Stimulated activated CD4-positive, alpha-beta T cell treated with anti-CD3 and anti-CD28 coated beads, TNF-alpha, amount 100 ng/mL, for 4 hours (primary cell): ENCODE data around the gene VKORC1.
A peak's percentile ranks its signal among the peaks of the same experiment; 100 is the strongest.
"Not testable (repeated sequence)": the region's sequence is repeated elsewhere in the genome, so short reads cannot be mapped to it uniquely, and the experiment has no call there.

Source experiments
- DNase-seq, 3 experiments: peaks; one replicate each; pipeline ENCODE4 v3.0.0-alpha.2; 2020; ENCODE audit warnings: low read depth in 3 of 3

The VKORC1 gene

DNA sequence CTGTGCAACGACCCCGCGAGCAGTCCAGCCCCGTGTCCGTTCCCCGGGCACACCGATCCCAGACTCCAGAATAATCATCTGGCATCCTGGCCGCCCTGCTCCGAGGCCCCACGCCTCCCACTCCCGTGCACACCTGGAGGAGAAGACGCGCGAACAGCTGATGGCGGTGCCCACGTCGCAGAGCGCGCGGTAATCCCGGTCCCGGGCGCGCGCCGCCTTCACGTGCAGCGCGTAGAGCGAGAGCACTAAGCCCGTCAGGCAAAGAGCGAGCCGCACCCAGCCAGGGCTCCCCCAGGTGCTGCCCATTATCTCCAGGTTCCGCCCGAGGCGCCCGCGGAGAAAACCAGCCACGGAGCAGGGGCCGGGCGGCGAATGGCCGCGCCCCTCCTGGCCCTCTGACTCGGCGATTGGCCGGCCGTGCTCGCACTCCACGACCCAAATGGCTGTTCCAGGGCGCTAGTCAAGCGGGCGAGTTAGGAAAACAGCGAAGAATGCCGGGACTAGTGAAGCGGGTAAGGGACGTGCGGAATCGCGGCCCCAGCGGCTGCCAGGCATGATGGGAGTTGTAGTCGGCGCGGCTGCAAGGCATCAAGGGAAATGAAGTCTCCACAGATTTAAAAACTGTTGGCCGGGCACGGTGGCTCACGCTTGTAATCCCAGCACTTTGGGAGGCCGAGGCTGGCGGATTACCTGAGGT is at the start of gene VKORC1:
Gene VKORC1, minus strand, starts transcription at position 374 of the 697 bp plus-strand sequence. Its CDS starts 68 bp downstream, at position 306.
- DNase-seq, result peak; percentile 70 to 76 (median 71)

DNA sequence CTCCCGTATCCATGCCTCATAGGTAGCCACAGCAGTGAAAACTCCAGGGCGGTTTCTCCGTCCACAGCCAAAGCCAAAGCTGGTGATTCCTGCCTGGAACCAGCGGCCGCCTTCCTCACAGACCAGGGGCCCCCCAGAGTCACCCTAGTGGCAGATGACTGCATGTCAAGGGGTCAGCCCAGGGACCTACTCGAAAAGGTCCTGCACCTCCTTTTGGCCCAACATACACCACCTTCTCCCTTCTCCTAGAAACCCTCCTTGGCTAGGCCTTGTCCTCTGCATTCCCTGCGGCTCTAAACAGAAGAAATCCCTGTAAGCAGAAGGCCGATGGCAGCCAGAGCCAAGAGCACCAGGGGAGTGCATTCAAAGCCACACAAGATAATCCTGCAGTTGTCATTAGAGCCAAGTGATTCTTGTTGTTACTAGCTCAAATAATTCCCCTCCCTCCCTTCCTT is 49.1 kb upstream of the VKORC1 start:
- no peak for DNase-seq

DNA sequence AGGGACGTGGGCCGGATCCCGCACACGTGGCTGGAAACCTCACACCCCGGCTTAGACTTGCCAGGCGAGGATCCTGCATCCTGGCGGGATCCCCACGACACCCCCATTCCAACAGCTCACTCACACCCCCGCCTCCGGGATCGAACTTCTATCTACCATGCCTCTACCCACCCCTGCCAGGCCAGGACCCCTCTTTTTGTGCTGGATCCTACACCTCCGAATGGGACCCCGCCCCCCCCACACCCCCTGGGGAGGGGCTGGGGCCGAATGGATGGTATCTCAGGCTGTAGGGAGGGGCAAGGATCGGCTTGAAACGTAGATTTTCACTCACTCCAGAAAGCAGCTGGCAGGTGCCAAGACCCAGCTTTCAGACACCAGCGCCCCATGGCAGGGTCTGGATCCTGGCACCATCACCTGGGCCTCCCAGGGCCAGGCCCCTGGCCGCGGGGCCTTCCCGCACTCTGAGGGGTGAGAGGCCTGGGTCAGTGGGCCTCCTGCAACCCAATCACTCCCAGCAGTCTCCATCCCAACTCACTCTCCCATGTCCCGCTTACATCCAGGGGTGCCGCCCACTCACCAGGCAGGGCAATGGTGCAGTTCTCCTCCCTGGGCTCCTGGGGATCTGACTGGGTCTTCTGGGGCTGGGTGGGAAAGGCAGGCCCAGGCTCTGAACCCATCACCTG is 48.6 kb upstream of the VKORC1 start:
- no peak for DNase-seq

DNA sequence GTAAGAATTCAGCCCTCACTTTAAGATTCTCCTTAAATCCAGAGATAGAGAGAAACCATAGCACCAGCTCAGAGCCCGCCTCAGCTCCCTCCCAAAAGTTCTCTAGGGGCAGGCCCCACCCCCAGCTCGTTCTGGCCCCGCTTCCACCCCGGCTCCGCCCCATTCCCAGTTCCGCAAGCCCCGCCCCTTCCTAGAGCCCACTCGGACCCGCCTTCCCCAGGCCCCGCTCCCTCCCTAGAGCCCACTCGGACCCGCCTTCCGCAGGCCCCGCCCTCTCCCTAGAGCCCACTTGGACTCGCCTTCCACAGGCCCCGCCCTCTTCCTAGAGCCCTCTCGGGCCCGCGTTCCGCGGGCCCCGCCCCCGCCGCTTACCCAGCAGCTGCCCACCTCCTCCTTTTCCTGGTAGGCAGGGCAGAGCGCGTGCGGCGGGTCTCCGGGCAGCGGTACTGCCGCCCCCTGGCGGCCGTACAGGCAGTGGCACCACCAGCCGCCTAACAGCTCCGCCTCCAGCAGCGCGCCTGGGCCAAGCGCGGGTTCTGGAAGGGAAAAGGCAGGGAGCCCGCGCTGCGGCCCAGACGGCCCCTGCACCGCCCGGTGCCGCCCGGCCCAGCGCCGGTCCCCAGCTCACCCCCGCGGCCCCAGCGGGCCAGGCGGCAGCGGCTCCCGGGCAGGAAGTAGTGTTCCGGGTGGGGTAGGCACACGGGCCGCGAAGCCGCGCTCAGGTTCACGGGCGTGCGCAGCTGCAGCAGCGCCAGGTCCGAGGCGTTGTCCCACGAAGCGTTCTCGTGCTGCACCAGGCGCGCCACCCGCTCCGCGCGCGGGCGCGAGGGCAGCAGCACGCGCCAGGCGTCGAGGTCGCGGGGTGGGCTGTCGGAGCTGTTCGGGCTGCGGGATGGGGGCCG is 47.8 kb upstream of the VKORC1 start:
- peak; percentile 95 to 98 (median 97) for DNase-seq

DNA sequence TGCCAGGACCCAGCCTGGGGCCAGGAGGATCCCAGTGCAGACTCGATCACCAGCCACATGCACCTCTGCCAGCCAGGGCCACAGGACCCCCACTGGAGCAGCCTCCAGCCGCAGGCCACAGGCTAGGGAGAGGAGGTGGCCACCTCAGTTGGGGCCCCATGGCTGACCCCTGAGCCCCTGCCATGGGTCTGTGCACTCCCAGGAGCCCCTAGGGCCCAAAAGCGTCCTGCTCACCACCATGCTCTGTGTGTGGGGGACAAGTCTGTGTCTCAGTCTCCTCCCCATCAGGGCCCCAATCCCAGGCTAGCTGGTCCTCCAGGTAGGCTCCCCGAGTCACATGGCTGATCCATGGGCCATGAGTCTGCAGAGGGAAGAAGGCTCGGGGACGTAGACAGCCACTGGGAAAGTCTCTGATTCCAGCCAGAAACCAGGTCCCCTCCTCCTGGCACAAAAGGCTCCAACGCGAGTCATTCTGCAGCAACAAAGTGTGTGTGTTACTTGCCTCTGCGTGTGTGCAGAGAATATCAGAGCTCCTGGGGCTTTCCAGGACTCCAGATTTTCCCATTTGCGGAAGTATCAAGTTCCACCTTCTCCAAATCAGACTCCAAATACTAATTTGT is 47.0 kb upstream of the VKORC1 start:
- no peak for DNase-seq

DNA sequence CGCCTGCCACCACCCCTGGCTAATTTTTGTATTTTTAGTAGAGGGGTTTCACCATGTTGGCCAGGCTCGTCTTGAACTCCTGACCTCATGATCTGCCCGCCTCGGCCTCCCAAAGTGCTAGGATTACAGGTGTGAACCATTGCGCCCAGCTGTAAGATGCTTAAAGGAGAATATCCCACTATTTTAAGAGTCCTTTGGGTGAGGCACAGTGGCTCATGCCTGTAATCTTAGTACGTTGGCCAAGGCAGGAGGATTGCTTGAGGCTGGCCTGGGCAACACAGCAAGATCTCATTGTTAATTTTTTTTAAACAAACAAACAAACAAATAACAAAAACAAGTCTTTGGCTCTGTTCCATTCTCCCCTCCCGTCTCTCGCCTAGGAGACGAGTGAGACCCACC is 46.5 kb upstream of the VKORC1 start:
- DNase-seq, result not testable (repeated sequence)

DNA sequence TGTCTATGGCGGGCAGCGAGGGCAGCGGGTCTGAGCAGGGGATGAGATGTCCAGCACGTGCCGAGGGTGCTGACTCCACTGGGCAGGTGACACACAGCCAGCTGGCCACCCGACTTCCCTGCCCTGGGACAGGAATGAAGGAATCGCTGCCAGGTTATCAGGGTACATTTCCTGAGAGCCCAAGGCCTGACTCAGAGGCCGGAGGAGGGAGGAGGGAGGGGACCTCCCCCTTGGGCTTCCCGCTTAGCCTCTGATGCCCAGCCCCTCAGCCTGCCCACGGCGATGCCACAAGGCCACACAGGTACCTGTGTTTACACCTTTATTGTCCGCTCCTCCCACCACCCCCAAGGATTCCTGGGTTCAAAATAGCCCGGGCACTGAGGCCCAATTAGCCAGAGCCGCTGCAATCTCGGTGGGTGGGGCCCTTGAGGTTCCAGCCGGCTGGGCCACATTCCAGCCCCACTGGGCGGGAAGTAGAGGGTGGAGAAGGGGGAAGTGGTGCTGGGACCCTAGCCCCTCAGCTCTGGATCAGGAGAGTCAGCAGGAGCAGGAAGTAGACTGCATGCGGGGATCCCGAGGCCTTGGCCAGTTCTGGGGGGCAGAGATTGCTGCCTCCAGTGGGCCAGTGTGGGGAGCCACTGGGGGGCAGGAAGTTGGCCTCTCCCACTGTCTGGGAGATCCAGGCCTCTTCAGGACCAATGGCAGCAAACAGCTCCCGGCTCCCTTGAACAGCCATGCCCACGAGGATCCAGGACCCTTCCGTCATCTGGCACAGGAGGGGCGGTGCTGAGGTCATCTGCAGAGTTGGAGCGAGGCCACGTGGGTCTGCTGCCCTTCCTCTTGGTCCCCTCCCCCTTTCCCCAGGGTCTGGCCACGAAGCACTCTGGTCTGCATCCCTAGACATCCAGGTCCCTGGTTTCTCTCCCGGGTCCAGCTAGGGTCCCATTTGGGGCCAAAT is 44.3 kb upstream of the VKORC1 start:
- no peak for DNase-seq

DNA sequence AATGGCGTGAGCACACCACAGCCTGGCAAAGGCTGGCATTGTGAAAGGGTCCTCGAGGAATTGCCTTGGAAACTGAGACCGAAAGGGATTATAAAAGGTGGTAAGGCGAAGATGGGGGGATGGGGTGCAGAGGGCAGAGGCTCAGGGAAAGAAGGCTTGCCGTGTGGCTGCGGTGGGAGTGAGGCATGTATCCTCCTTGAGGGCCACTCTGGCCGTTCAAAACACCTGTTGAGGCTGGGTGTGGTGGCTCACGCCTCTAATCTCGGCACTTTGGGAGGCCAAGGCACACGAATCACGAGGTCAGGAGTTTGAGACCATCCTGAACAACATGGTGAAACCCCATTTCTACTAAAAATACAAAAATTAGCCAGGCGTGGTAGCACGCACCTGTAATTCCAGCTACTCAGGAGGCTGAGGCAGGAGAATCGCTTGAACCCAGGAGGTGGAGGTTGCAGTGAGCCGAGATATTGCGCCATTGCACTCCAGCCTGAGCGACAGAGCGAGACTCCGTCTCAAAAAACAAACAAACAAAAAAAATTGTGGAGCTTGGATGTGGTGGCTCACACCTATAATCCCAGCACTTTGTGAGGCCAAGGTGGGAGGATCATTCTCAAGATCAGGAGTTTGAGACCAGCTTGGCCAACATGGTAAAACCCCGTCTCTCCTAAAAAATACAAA is 42.4 kb upstream of the VKORC1 start:
- DNase-seq, result not testable (repeated sequence)

DNA sequence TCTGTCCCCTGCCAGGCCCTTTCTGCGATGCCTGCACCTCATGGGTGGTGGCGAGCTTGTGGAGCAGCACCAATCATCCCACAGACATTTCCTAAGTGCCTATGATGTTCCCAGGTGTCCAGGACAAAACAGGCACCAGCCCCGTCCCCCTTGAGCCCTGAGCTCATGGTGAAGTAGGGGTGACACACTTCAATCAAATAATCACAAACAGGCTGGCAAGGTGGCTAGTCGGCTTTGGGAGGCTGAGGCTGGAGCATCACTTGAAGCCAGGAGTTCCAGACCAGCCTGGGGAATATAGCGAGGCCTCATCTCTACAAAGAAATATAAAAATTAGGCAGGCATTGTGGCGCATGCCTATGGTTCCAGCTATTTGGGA is 41.7 kb upstream of the VKORC1 start:
- no peak for DNase-seq

DNA sequence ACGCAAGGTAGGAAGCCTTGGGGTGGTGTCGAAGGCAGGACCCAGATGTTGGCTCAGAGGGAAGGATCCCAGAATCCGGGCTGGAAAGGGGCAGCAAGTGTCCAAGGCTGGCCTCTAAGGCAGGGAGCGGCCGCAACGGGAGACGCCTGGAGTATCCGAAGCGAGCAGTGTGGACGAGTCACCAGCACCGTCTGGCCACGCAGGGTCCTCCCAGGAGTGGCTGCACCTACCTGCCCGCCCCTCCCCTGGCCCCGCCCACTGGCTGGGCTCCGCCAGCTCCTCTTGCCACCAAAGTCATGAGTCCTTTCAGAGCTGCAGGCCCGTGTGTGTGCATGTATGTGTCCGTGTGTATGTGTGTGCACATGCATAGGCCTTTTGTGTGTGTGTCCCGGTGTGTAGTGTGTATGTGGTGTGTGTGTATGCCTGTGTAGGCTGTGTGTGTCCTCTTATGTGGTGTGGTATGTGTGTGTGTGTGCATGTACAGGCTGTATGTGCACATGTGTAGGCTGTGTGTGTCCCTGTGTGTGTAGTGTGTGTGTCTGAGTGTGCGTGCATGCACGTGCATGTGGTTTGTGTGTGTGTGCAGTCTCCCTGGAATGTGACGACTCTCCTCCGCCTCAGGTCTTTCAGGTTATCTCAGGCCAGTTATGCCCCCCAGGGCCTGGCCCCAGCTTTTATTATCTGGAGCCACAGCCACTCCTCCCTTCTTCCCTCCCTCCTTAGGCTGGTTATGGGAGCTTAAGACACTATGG is 41.1 kb upstream of the VKORC1 start, which contains the start of gene PRSS8:
Gene PRSS8, minus strand, starts transcription at position 193 of the 752 bp plus-strand sequence. CDS start 229 bp downstream, outside the sequence.
- no peak for DNase-seq

DNA sequence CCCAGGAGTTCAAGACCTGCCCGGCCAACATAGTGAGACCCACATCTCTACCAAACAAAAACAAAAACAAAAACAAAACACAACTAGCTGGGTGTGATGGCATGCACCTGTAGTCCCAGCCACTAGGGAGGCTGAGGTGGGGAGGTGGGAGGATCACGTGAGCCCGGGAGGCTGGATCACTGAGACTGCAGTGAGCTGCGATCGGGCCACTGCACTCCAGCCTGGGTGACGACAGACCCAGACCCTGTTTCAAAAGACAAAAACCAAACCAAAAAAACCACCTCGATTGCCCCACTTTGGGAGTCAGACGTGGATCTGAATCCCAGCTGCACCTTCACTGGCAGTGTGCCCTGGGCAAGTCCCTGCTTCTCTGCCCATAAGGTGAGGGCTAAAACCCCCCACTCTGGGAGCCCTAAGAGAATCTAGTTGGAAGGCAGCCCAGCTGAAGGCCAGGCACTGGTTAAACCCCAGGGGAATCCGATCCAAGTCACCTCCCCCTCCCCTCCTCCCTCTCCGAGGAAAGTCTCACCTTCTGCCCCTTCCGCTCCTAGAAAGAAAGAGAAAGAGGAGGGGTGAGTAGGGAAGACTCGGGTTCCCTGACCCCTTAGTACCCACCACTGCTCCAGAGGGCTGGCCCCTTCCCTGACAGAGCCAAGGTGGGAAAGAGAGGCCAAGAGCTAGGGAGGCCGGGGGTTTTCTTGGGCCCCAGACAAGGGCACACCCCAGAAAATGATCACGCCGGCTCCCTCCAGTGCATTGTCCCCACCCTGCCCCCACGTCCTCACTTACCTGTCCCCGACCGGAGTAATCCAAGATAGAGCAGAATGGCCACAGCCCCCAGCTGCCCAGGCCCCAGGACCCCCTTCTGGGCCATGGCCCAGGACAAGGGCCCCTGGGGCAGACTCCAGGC is 40.3 kb upstream of the VKORC1 start:
- DNase-seq, result no peak

DNA sequence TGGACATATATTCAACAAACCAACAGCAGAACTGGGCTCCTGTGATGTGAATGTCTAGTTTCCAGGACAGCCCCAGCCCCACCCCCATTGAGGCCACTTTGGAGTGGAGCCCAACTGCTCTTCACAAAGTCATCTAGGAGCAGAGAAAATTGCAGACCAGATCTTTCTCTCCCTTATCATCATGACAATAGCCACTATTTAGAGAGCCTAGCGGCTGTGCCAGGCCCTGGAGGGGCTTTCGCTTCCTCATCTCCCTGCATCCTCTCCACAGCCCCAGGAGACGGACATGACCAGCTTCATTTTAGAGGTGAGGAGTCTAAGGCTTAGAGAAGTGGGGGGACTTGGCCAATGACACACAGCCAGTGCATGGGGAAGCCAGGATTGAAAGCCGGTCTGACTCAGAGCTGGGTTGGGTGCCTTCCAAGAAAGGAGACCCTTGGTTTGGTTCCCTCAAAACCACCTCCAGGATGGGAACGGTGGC is 39.5 kb upstream of the VKORC1 start:
- no peak for DNase-seq

DNA sequence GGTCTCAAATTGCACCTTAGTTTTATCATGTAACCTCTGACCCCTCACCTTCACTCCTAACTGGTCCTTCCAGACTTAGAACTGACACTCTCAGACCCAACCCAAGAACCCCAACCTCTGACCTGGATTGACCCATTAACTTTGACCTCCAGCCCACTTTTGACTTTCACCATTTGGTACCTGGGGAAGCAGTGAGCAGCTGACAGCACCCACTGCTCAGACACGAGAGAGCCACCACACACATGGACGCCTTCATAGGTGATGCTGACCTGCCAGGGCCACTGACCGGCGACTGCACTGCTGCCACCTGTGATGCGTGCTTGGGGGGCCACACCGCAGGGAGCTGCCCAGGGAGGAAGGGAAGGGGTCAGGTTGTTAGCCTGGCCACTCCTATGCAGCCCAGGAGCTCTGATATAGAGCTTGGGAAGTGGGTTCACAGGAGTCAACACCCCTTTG is 38.5 kb upstream of the VKORC1 start:
- no peak for DNase-seq

DNA sequence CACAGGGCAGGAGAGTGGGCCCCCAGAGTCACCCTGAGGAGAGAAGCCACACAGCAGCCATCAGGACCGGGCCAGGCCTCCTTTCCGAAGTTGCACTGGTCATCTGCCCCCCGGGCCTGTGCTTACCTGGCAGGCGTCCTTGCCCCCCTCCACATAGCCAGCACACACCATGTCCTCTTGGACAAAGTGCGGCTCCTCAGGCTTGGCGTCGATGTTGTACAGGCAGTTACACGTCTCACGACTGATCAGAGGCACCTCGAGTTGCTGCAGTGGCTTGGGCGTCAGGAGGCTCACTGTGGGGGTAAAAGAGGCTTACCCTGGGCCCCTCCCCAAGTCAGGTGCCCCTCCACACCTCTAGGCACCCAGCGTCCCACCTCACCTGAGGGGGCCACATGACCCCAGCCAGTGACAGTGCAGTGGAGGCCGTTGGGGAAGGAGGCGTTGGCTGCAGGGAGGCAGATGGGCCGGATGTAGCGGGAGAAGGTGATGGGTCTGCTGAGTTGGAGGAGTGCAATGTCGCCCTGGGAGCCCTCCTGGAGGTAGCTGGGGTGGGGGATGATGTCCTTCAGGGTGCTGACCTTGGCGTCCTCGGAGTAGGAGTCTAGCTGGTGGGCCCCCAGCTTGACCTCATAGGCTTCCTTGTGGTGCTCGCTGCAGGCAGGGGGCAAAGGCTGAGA is 37.8 kb upstream of the VKORC1 start:
- DNase-seq, result no peak

DNA sequence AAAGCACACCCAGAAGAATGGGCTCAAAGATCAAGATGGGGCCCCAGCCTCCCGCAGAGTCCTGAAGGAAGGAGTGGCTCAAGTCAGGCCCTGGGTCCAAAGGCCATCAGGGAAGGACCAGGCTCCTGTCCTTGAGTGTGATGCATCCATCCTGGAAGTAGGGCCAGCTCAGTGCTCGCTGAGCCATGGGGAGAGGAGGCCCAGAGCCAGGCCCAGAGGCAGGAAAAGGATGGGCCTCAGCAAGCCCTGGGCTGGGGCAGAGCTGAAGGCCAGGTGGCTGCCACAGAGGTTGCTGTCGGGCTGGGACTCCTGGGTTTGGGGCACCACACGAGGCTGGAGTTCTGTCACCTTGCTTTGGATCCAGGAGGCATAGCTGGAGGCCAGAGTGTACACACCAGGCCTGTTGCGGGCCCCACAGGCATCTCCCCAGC is 37.3 kb upstream of the VKORC1 start:
- DNase-seq, result no peak

DNA sequence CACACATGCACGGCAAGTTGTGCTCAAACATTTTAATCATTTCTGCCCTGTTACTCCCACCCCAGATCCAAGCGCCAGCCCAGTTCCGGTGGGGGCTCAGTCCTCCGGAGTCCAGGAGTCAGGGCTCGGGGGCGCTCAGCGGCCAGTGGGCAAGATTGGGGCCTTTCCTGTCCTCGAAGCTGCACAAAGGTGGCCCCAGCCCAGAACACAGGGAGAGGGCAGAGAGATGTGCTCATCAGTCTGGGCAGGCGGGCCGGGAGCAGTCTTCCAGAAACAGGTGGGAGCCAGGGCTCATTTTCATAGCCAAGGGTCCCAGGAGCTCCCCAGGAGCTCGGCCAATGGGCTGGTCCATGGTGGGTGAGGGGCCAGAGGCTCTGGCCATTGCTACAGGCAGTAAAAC is 36.8 kb upstream of the VKORC1 start:
- no peak for DNase-seq

DNA sequence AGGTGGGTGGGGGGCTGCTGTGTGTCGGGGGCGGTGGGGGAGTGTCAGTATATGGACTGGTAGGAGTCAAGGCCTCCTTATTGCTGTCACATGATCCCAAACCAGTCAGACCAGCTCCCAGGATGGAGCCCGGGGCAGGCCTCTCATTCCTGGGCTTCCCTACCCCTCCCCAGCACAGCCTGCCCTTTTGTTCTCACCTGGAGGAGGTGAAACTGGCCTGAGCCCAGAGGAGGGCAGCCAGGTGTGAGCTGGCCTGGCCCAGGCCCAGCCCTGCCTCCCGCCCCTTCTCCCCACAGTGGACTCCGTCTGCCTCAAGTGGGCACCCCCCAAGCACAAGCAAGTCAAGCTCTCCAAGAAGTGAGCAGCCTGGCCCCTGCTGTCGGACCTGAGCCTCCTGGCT is 36.3 kb upstream of the VKORC1 start:
- DNase-seq, result no peak
